ENCODE results near the gene SLC26A6. TPM values are rescaled to one million over a fixed set of nuclear protein-coding genes. Genes with fewer than 3 reads are reported as not detected.

The SLC26A6 gene
- total RNA-seq, 3 donors from 2014 or later: 14.4 to 17.5 (median 17.2) TPM

- Mint-ChIP-seq H3K4me1 (ENCODE audit: low read depth) (peaks cover 11% of the 10 kb centered on the region), H3K36me3 (ENCODE audit: insufficient read depth) (peaks cover 16% of the 10 kb centered on the region), H3K27me3 (ENCODE audit: low read depth) (no peaks in the 10 kb centered on the region), H3K4me3 (no peak overlapping the region), H3K9me3 (no peaks in the 10 kb centered on the region)
- DNase-seq (no peak), ATAC-seq (no peak)
Observed at GRCh38 chr3:48631516-48632448, 3.5 kb downstream of the SLC26A6 start.

GRCh38 chr3:48630833-48631232 lies 4.4 kb downstream of the SLC26A6 start:
- no peaks in the 10 kb centered on the region for H3K27me3 Mint-ChIP-seq (ENCODE audit: low read depth)
- no peak overlapping the region for H3K4me3 Mint-ChIP-seq
- H3K36me3 Mint-ChIP-seq (ENCODE audit: insufficient read depth): peaks cover 18% of the 10 kb centered on the region
- ATAC-seq: no peak
- DNase-seq: no peak
- H3K4me1 Mint-ChIP-seq (ENCODE audit: low read depth): peaks cover 6% of the 10 kb centered on the region
- H3K9me3 Mint-ChIP-seq: no peaks in the 10 kb centered on the region

- H3K4me3 Mint-ChIP-seq: no peak overlapping the region
Observed at GRCh38 chr3:48630407-48630806, 4.9 kb downstream of the SLC26A6 start.

DNA sequence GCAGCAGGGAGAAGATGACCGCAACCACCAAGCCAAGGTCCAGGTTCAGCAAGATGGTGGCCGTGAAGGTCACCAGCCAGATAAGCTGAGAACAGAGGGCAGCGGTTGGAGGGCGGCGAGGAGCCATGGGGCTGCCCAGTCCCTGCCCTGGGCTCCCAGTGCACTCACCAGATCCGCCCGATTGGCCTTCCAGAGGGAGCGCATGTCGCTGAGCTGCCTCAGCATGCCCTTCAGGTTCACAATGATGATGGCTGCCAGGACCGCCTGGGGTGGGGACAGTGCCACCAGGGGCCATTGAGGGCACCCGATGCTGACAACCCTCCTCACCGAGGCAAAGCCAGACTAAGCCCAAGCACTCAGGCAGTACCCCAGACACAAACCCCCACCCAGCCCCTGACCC lies 5.4 kb downstream of the SLC26A6 start:
- ATAC-seq (no peak), DNase-seq (no peak)
- peaks cover 7% of the 10 kb centered on the region for H3K4me1 Mint-ChIP-seq (ENCODE audit: low read depth)
- no peak overlapping the region for H3K4me3 Mint-ChIP-seq
- H3K27me3 Mint-ChIP-seq (ENCODE audit: low read depth): no peaks in the 10 kb centered on the region
- peaks cover 18% of the 10 kb centered on the region for H3K36me3 Mint-ChIP-seq (ENCODE audit: insufficient read depth)
- H3K9me3 Mint-ChIP-seq: no peaks in the 10 kb centered on the region

More at GRCh38 chr3:48630407-48630806, 4.9 kb downstream of the SLC26A6 start:
- peaks cover 18% of the 10 kb centered on the region for H3K36me3 Mint-ChIP-seq (ENCODE audit: insufficient read depth)
- peaks cover 5% of the 10 kb centered on the region for H3K4me1 Mint-ChIP-seq (ENCODE audit: low read depth)
- no peak for ATAC-seq
- no peaks in the 10 kb centered on the region for H3K27me3 Mint-ChIP-seq (ENCODE audit: low read depth)
- DNase-seq: no peak
- no peaks in the 10 kb centered on the region for H3K9me3 Mint-ChIP-seq

DNA sequence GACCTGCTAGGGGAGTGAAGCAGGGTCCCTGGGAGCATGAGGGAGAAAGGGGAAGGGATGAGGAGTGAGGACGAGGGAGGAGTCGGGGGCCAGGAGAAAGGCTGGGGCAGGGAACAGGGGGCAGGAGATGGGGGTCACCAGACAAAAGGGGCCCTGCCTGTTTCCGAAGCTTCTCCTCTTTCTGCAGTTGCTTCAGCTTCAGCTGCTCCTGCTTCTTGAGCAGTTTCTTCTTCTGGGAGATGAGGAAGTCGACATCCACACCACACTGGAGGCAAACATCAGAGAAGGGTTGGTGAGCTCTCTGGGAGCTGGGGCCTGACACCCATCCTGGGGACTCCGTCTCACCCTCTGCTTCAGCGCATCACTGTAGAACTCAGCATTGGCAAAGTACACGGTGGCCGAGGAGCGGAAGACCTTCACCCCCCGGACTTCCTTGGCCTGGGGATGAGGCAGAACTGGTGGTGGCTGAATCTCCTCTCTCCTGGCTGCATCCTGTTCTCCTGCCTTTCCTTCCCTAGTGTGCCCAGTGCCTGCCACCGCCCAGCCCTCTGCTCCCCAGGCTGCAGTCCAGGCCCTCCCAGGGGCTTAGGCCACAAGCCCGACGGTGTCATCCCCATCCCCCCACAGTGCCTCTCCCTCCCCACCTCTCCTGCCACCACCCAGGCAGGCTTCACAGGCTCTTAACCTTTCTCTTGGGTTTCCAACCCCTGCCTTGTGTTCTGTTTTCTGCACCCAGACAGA lies 6.8 kb downstream of the SLC26A6 start:
- Mint-ChIP-seq H3K4me3 (no peak overlapping the region), H3K4me1 (ENCODE audit: low read depth) (peaks cover 10% of the 10 kb centered on the region), H3K27me3 (ENCODE audit: low read depth) (no peaks in the 10 kb centered on the region), H3K36me3 (ENCODE audit: insufficient read depth) (peaks cover 18% of the 10 kb centered on the region), H3K9me3 (no peaks in the 10 kb centered on the region)
- ATAC-seq: no peak
- no peak for DNase-seq

GRCh38 chr3:48625600-48625999 lies 9.7 kb downstream of the SLC26A6 start:
- no peak overlapping the region for H3K4me3 Mint-ChIP-seq
- H3K9me3 Mint-ChIP-seq: no peaks in the 10 kb centered on the region
- no peak for DNase-seq
- peaks cover 17% of the 10 kb centered on the region for H3K36me3 Mint-ChIP-seq (ENCODE audit: insufficient read depth)
- peaks cover 10% of the 10 kb centered on the region for H3K4me1 Mint-ChIP-seq (ENCODE audit: low read depth)
- no peak for ATAC-seq
- H3K27me3 Mint-ChIP-seq (ENCODE audit: low read depth): no peaks in the 10 kb centered on the region

- ATAC-seq (no peak), DNase-seq (no peak)
- H3K27me3 Mint-ChIP-seq (ENCODE audit: low read depth): no peaks in the 10 kb centered on the region
- H3K9me3 Mint-ChIP-seq: no peaks in the 10 kb centered on the region
- H3K4me1 Mint-ChIP-seq (ENCODE audit: low read depth): peaks cover 10% of the 10 kb centered on the region
- peaks cover 17% of the 10 kb centered on the region for H3K36me3 Mint-ChIP-seq (ENCODE audit: insufficient read depth)
- H3K4me3 Mint-ChIP-seq: no peak overlapping the region
Observed at GRCh38 chr3:48624767-48625166, 10.5 kb downstream of the SLC26A6 start.

DNA sequence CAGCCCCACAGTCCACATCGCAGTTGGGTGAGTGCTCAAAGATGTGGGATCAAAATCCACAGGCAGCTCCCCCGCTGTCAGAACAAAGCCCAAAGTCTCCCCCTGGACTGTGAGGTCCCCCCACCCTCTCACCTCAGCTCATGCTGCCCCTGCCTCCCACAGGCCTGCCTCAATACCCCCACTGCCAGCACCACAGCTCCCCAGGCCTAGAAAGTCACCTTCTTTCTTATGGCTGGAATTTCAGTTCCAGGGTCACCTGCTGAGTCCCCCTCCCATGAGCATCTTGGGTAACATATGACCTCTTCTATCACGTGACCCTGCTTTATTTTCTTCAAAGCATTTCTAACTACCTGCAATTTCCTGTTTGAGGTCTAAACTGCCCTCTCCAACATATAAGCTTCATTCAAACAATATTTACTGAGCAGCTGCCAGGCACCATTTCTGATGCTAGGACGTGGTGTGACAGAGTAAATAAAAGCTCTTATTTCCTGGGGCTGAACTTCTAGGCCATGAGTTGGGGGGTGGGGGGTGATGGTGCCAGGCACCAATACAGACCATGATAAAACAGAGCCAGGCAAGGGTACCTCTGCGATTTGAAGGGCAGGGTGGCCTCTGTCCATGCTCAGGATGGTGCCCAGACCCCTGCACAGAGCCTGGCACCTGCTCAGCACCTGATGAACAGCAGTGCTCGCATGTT lies 11.3 kb downstream of the SLC26A6 start:
- Mint-ChIP-seq H3K4me3 (no peak overlapping the region), H3K4me1 (ENCODE audit: low read depth) (peaks cover 10% of the 10 kb centered on the region), H3K9me3 (no peaks in the 10 kb centered on the region), H3K27me3 (ENCODE audit: low read depth) (no peaks in the 10 kb centered on the region), H3K36me3 (ENCODE audit: insufficient read depth) (peaks cover 15% of the 10 kb centered on the region)
- no peak for DNase-seq
- no peak for ATAC-seq

DNA sequence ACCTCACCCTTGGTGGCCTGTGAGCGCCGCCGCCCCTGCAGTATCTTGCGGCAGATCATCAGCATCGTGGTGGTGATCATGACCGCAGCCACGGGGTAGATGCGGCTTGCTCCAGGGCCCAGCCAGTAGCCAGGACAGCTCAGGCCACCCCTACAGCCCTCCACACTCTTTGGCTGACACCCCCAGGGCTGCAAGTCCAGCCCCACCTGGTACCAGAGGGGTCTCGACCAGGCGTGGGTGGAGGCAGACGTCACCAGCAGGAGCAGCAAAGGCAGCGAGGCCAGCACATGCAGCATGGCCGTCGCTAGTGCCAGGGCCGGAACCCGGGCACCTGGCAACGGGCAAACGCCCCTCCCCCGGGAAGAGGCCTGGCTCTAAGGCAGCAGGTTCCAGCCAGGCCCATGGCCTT lies 13.8 kb downstream of the SLC26A6 start, which contains the start of gene TMEM89:
Gene TMEM89, minus strand, starts transcription at position 309 of the 409 bp plus-strand sequence. Its CDS starts 13 bp downstream, at position 296.
- Mint-ChIP-seq H3K4me1 (ENCODE audit: low read depth) (peaks cover 10% of the 10 kb centered on the region), H3K36me3 (ENCODE audit: insufficient read depth) (peaks cover 2% of the 10 kb centered on the region), H3K27me3 (ENCODE audit: low read depth) (no peaks in the 10 kb centered on the region), H3K9me3 (peaks cover 11% of the 10 kb centered on the region), H3K4me3 (no peak within 1 kb of the TSS)
- DNase-seq: no peak
- ATAC-seq: no peak

DNA sequence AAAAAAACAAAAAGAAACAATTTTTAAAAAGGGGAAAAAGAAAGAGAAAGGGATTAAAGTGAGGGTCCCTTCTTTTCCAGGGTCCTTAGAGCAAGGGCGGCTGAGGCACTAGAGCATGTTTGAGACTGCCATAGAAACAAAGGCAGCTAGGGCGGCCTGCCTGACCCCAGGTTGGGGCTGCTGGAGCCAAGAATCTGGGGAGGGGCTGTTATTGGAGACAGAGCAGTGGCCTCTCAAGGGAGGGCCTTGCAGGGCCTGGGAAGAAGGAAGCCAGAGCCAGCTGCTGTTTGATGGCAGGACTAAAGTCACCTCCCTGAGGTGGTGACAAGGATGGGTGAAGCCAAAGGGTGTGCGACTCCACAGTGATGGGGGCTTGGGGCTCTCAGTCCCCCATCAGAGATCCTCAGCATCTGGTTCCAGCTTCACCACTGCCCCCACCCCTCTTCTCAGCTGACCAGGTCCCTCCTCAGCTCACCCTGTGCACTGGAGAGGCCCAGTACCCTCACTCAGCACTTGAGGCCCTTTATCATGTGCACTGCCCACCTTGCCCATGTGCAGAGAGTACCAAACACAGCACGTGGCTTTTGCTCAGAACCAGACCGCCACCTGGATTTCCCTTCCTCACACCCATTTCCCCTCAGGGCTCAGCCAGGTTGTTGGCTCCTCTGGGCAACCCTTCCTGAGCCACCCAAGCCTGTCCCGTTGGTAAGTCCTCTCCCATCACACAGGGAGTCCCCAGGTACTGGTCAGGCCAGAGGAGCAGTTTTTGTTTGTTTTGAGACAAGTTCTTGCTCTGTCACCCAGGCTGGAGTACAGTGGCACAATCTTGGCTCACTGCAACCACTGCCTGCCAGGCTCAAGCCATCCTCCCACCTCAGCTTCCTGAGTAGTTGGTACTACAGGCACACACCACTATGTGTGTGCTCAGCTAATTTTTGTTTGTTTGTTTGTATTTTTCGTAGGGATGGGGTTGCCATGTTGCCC lies 15.4 kb downstream of the SLC26A6 start:
- Mint-ChIP-seq H3K9me3 (peaks cover 11% of the 10 kb centered on the region), H3K4me3 (no peak overlapping the region), H3K27me3 (ENCODE audit: low read depth) (no peaks in the 10 kb centered on the region), H3K4me1 (ENCODE audit: low read depth) (peaks cover 8% of the 10 kb centered on the region), H3K36me3 (ENCODE audit: insufficient read depth) (no peaks in the 10 kb centered on the region)
- ATAC-seq: no peak
- DNase-seq: no peak

DNA sequence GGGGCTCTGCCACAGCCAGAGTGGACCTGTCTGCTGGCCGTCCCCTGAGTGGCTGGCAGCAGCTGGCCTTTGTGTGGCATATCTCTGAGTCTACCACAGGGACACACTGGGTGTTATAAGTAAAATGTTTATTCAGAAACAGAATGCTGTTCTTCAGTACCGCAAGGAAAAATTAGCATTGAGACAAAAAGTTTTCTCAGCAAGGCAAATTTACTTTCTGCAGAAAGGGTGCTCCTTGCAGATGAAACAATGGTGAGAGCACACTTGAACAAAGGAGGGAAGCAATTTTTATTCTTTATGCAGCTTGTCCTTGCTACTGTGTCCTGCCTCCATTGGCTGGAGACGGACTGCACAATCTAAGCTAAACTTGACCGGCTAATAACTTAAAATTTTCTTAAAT lies 17.7 kb downstream of the SLC26A6 start:
- Mint-ChIP-seq H3K9me3 (peaks cover 11% of the 10 kb centered on the region), H3K36me3 (ENCODE audit: insufficient read depth) (no peaks in the 10 kb centered on the region), H3K27me3 (ENCODE audit: low read depth) (no peaks in the 10 kb centered on the region), H3K4me3 (no peak overlapping the region), H3K4me1 (ENCODE audit: low read depth) (peaks cover 7% of the 10 kb centered on the region)
- no peak for DNase-seq
- no peak for ATAC-seq

DNA sequence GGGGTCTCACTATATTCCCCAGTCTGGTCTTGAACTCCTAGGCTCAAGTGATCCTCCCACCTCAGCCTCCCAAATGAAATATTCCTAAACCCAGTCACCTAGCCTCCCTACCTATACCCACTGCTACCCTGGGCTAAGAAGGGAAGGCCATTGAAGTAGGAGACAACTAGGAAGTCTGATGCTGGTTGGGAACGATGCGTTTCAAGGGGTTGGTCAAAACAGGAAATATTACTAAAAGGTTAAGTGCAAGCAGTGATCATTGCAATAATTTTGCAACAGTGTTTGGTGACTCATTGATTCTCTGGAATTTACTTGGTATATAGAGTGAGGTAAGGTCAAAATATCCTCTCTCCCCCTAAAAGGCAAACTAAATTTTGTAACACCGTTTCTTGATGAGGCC lies 21.2 kb downstream of the SLC26A6 start:
- peaks cover 11% of the 10 kb centered on the region for H3K9me3 Mint-ChIP-seq
- ATAC-seq: peak; percentile 15 to 26
- DNase-seq: no peak
- peaks cover 11% of the 10 kb centered on the region for H3K4me1 Mint-ChIP-seq (ENCODE audit: low read depth)
- no peaks in the 10 kb centered on the region for H3K27me3 Mint-ChIP-seq (ENCODE audit: low read depth)
- no peaks in the 10 kb centered on the region for H3K36me3 Mint-ChIP-seq (ENCODE audit: insufficient read depth)
- H3K4me3 Mint-ChIP-seq: no peak overlapping the region

- Mint-ChIP-seq H3K27me3 (ENCODE audit: low read depth) (no peaks in the 10 kb centered on the region), H3K4me1 (ENCODE audit: low read depth) (peaks cover 20% of the 10 kb centered on the region), H3K9me3 (peaks cover 3% of the 10 kb centered on the region), H3K36me3 (ENCODE audit: insufficient read depth) (peaks cover 6% of the 10 kb centered on the region), H3K4me3 (no peak overlapping the region)
- ATAC-seq: no peak
- DNase-seq: no peak
Observed at GRCh38 chr3:48612309-48612708, 23.0 kb downstream of the SLC26A6 start.
